SK-N-SH treated with all-trans-retinoic acid at 6 μM for 48 hours (cell line): ENCODE measurements around the gene EPN2.
"Not testable (repeated sequence)": the region's sequence is repeated elsewhere in the genome, so short reads cannot be mapped to it uniquely, and the experiment has no call there.

Experiments used
- ATAC-seq: fragments of 200-7000 bp; cut with Tn5 transposase; 3 replicates; pipeline ENCODE4 v1.9.1; 2020; ENCODE audit warnings: mild to moderate bottlenecking, moderate library complexity
- ARNTL ChIP-seq: fragments of 450-650 bp; formaldehyde crosslinking; IDR thresholded peaks from 2 replicates; pipeline ENCODE4 v1.5.0; 2020; ENCODE audit warnings: low read depth, mild to moderate bottlenecking, moderate library complexity, borderline replicate concordance
- BACH2 ChIP-seq: fragments of 250-450 bp; sonication (Bioruptor Pico); IDR thresholded peaks from 2 replicates; pipeline ENCODE4 v1.9.0; 2021; ENCODE audit warnings: mild to moderate bottlenecking, borderline replicate concordance
- CREB5 ChIP-seq: fragments of 250-450 bp; sonication (Bioruptor Pico); IDR thresholded peaks from 2 replicates; pipeline ENCODE4 v1.5.1; 2020; ENCODE audit warnings: low read depth, mild to moderate bottlenecking, moderate library complexity
- CSDC2 ChIP-seq: fragments of 250-450 bp; sonication (Bioruptor Pico); IDR thresholded peaks from 2 replicates; pipeline ENCODE4 v1.5.0; 2020; ENCODE audit warnings: mild to moderate bottlenecking, moderate library complexity
- GLIS3 ChIP-seq: fragments of 250-450 bp; sonication (Bioruptor Pico); IDR thresholded peaks from 2 replicates; pipeline ENCODE4 v1.5.0; 2020; ENCODE audit warnings: mild to moderate bottlenecking, moderate library complexity
- ISL1 ChIP-seq: fragments of 250-450 bp; sonication (Bioruptor Pico); IDR thresholded peaks from 2 replicates; pipeline ENCODE4 v2.1.2; 2022; ENCODE audit warnings: mild to moderate bottlenecking, moderate library complexity
- OSR1 ChIP-seq: fragments of 250-450 bp; sonication (Bioruptor Pico); IDR thresholded peaks from 2 replicates; pipeline ENCODE4 v1.8.0; 2022; ENCODE audit warnings: moderate library complexity, mild to moderate bottlenecking, inconsistent platforms
- PATZ1 ChIP-seq: fragments of 250-450 bp; sonication (Bioruptor Pico); IDR thresholded peaks from 2 replicates; pipeline ENCODE4 v1.8.0; 2020; ENCODE audit warnings: mild to moderate bottlenecking, moderate library complexity, borderline replicate concordance
- RARB ChIP-seq: fragments of 250-450 bp; sonication (Bioruptor Pico); IDR thresholded peaks from 2 replicates; pipeline ENCODE4 v1.8.0; 2021; ENCODE audit warnings: mild to moderate bottlenecking, moderate library complexity
- SNAI2 ChIP-seq: fragments of 250-450 bp; sonication (Bioruptor Pico); IDR thresholded peaks from 2 replicates; pipeline ENCODE4 v1.5.0; 2020; ENCODE audit warnings: mild to moderate bottlenecking, moderate library complexity
- TOX ChIP-seq: fragments of 250-450 bp; sonication (Bioruptor Pico); IDR thresholded peaks from 2 replicates; pipeline ENCODE4 v1.8.0; 2021; ENCODE audit warnings: mild to moderate bottlenecking, moderate library complexity, borderline replicate concordance
- ZC3H10 ChIP-seq: fragments of 250-450 bp; sonication (Bioruptor Pico); IDR thresholded peaks from 2 replicates; pipeline ENCODE4 v1.5.1; 2021; ENCODE audit warnings: mild to moderate bottlenecking, moderate library complexity
- ZFP3 ChIP-seq: fragments of 250-450 bp; sonication (Bioruptor Pico); IDR thresholded peaks from 2 replicates; pipeline ENCODE4 v1.5.0; 2020; ENCODE audit warnings: mild to moderate bottlenecking, moderate library complexity
- ZFP30 ChIP-seq: fragments of 450-650 bp; formaldehyde crosslinking; IDR thresholded peaks from 2 replicates; pipeline ENCODE4 v1.5.0; 2022; ENCODE audit warnings: mild to moderate bottlenecking, moderate library complexity
- ZNF565 ChIP-seq: fragments of 450-650 bp; formaldehyde crosslinking; conservative IDR thresholded peaks from 2 replicates; pipeline ENCODE4 v1.5.0; 2020; ENCODE audit warnings: low read depth, mild to moderate bottlenecking, moderate library complexity
- ZNF70 ChIP-seq: fragments of 450-650 bp; formaldehyde crosslinking; IDR thresholded peaks from 2 replicates; pipeline ENCODE4 v1.5.0; 2020; ENCODE audit warnings: mild to moderate bottlenecking, moderate library complexity
- ZNF8 ChIP-seq: fragments of 450-650 bp; formaldehyde crosslinking; IDR thresholded peaks from 2 replicates; pipeline ENCODE4 v1.5.0; 2020; ENCODE audit warnings: mild to moderate bottlenecking, moderate library complexity
- TF ChIP-seq, protein P1 (sequence below): fragments of 250-450 bp; sonication (Bioruptor Pico); IDR thresholded peaks from 2 replicates; pipeline ENCODE4 v1.8.0; 2021; ENCODE audit warnings: low read depth, mild to moderate bottlenecking, moderate library complexity, borderline replicate concordance
- TF ChIP-seq, protein P2 (sequence below): fragments of 250-450 bp; sonication (Bioruptor Pico); IDR thresholded peaks from 2 replicates; pipeline ENCODE4 v1.5.1; 2021; ENCODE audit warnings: mild to moderate bottlenecking, moderate library complexity
- TF ChIP-seq, protein P3 (sequence below): fragments of 250-450 bp; sonication (Bioruptor Pico); IDR thresholded peaks from 2 replicates; pipeline ENCODE4 v1.5.0; 2020; ENCODE audit warnings: mild to moderate bottlenecking, moderate library complexity

Gene EPN2

DNA sequence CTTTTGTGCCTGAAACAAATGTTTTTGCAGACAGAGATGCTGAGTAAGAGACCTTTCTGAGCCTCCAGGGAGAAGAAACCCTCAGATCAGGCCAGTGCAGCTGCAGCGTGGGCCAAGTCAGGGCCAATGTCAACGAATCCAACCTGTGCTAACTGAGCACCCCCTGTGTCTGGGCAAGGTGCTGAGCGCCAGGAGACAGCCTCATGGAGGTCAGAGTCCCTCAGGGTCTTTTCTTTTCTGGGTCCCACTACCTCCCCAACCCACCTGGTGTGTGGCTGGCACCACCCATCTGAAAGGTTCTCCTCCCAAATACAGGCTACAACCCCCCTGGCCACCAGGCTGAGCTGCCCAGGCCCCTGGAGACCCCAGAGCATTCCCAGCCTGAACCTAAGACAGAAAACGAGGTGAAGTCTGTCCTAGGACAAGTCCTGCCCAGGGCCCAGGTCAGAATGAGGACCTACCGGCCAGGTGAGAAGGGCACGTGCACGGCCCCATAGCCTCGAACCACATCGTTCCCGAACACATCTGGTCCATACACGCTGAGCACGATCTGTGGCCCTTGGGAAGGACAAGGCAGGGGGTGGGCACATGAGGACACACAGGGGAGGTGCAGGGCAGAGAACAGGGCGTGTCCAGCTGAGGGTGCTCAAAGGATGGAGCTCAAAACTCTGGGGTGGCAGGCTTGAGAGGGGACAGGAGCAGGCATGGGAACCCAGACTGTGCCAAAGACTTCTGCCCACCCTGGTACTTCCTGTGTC is 110.3 kb downstream of the EPN2 start:
- no peak for TF ChIP-seq ZNF565 (CRISPR knock-in tag)
- peak; percentile 10 for ATAC-seq

DNA sequence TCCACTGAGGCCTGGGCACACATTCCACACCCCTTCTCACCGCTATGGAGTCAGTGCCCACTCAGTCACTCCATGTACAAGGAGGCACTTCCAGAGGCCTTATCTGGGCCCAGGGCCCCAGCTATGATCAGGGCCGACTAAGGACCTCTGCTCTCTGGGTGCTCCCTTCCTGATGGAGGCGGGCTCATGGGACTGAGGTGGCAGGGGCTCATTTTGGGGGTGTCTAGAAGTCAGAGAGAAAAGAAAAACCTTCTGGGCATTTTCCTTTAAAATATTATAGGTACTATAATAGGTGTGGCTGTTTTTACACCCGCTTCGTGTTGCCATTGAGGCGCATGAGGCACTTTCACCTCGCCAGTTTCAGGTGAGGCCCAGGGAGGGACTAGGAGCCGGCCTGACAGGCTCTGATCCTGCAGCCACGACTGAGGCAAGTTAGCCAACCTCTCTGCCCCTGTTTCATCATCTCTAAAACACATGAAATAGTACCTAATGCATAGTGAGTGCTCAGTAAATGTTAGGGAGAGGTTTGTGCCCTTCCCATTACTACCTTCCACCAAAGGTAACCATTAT is 111.0 kb downstream of the EPN2 start:
- ATAC-seq, result no peak
- TF ChIP-seq OSR1 (CRISPR knock-in tag), result no peak
- TF ChIP-seq ZNF8, result no peak
- no peak for TF ChIP-seq ZFP30 (CRISPR knock-in tag)
- no peak for TF ChIP-seq CSDC2 (CRISPR knock-in tag)
- TF ChIP-seq ZNF565 (CRISPR knock-in tag), result no peak
- TF ChIP-seq PATZ1 (CRISPR knock-in tag), result no peak
- TF ChIP-seq, protein P1, sequence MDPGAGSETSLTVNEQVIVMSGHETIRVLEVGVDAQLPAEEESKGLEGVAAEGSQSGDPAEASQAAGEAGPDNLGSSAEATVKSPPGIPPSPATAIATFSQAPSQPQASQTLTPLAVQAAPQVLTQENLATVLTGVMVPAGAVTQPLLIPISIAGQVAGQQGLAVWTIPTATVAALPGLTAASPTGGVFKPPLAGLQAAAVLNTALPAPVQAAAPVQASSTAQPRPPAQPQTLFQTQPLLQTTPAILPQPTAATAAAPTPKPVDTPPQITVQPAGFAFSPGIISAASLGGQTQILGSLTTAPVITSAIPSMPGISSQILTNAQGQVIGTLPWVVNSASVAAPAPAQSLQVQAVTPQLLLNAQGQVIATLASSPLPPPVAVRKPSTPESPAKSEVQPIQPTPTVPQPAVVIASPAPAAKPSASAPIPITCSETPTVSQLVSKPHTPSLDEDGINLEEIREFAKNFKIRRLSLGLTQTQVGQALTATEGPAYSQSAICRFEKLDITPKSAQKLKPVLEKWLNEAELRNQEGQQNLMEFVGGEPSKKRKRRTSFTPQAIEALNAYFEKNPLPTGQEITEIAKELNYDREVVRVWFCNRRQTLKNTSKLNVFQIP, result no peak
- TF ChIP-seq, all 23 proteins: peak for 0

- ATAC-seq, result no peak
- no peak for TF ChIP-seq CSDC2 (CRISPR knock-in tag)
- TF ChIP-seq GLIS3, result no peak
- no peak for TF ChIP-seq BACH2 (CRISPR knock-in tag)
- TF ChIP-seq CREB5 (CRISPR knock-in tag), result no peak
- TF ChIP-seq SNAI2 (CRISPR knock-in tag), result no peak
- TF ChIP-seq ISL1, result no peak
- TF ChIP-seq, protein P2, sequence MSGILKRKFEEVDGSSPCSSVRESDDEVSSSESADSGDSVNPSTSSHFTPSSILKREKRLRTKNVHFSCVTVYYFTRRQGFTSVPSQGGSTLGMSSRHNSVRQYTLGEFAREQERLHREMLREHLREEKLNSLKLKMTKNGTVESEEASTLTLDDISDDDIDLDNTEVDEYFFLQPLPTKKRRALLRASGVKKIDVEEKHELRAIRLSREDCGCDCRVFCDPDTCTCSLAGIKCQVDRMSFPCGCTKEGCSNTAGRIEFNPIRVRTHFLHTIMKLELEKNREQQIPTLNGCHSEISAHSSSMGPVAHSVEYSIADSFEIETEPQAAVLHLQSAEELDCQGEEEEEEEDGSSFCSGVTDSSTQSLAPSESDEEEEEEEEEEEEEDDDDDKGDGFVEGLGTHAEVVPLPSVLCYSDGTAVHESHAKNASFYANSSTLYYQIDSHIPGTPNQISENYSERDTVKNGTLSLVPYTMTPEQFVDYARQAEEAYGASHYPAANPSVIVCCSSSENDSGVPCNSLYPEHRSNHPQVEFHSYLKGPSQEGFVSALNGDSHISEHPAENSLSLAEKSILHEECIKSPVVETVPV, result no peak
- no peak for TF ChIP-seq RARB (CRISPR knock-in tag)
- TF ChIP-seq ZFP30 (CRISPR knock-in tag), result no peak
- no peak for TF ChIP-seq OSR1 (CRISPR knock-in tag)
- TF ChIP-seq PATZ1 (CRISPR knock-in tag), result no peak
- no peak for TF ChIP-seq TOX
- TF ChIP-seq, protein P3, sequence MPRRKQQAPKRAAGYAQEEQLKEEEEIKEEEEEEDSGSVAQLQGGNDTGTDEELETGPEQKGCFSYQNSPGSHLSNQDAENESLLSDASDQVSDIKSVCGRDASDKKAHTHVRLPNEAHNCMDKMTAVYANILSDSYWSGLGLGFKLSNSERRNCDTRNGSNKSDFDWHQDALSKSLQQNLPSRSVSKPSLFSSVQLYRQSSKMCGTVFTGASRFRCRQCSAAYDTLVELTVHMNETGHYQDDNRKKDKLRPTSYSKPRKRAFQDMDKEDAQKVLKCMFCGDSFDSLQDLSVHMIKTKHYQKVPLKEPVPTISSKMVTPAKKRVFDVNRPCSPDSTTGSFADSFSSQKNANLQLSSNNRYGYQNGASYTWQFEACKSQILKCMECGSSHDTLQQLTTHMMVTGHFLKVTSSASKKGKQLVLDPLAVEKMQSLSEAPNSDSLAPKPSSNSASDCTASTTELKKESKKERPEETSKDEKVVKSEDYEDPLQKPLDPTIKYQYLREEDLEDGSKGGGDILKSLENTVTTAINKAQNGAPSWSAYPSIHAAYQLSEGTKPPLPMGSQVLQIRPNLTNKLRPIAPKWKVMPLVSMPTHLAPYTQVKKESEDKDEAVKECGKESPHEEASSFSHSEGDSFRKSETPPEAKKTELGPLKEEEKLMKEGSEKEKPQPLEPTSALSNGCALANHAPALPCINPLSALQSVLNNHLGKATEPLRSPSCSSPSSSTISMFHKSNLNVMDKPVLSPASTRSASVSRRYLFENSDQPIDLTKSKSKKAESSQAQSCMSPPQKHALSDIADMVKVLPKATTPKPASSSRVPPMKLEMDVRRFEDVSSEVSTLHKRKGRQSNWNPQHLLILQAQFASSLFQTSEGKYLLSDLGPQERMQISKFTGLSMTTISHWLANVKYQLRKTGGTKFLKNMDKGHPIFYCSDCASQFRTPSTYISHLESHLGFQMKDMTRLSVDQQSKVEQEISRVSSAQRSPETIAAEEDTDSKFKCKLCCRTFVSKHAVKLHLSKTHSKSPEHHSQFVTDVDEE (CRISPR knock-in tag), result no peak
- TF ChIP-seq ZNF70 (CRISPR knock-in tag), result no peak
- no peak for TF ChIP-seq ARNTL (CRISPR knock-in tag)
- TF ChIP-seq ZC3H10 (CRISPR knock-in tag), result no peak
- TF ChIP-seq ZNF8, result no peak
- TF ChIP-seq ZNF565 (CRISPR knock-in tag), result no peak
- TF ChIP-seq, protein P1, result no peak
- TF ChIP-seq ZFP3, result no peak
Measured at GRCh38 chr17:19348806-19349205, 111.6 kb downstream of the EPN2 start.

- not testable (repeated sequence) for ATAC-seq
Measured at GRCh38 chr17:19353401-19353800, 116.2 kb downstream of the EPN2 start.
